HEK293 (cell line): Measurements from ENCODE around the gene STOML1.

Source experiments
- GLIS2 ChIP-seq: fragments of 450-650 bp; formaldehyde crosslinking; IDR thresholded peaks from 2 replicates; pipeline ENCODE4 v1.5.1; 2016; ENCODE audit warnings: missing biosample characterization, missing genetic modification characterization
- KLF16 ChIP-seq: fragments of 450-650 bp; formaldehyde crosslinking; IDR thresholded peaks from 2 replicates; pipeline ENCODE4 v1.5.1; 2017; ENCODE audit warnings: missing biosample characterization, missing genetic modification characterization
- ZNF121 ChIP-seq: fragments of 450-650 bp; formaldehyde crosslinking; IDR thresholded peaks from 2 replicates; pipeline ENCODE4 v1.5.1; 2016; ENCODE audit warnings: missing biosample characterization, missing genetic modification characterization
- ZNF140 ChIP-seq: fragments of 450-650 bp; formaldehyde crosslinking; IDR thresholded peaks from 2 replicates; pipeline ENCODE4 v1.5.1; 2016; ENCODE audit warnings: missing biosample characterization, missing genetic modification characterization
- ZNF157 ChIP-seq: fragments of 450-650 bp; formaldehyde crosslinking; IDR thresholded peaks from 2 replicates; pipeline ENCODE4 v1.5.1; 2016; ENCODE audit warnings: missing biosample characterization, missing genetic modification characterization
- ZNF23 ChIP-seq: fragments of 450-650 bp; formaldehyde crosslinking; IDR thresholded peaks from 2 replicates; pipeline ENCODE4 v1.5.1; 2016; ENCODE audit warnings: missing biosample characterization, missing genetic modification characterization, borderline replicate concordance
- ZNF248 ChIP-seq: fragments of 450-650 bp; formaldehyde crosslinking; IDR thresholded peaks from 2 replicates; pipeline ENCODE4 v1.5.1; 2017; ENCODE audit warnings: missing biosample characterization, missing genetic modification characterization
- ZNF366 ChIP-seq: fragments of 450-650 bp; formaldehyde crosslinking; conservative IDR thresholded peaks from 2 replicates; pipeline ENCODE4 v1.5.1; 2016; ENCODE audit warnings: missing biosample characterization, missing genetic modification characterization
- ZNF37A ChIP-seq: fragments of 450-650 bp; IDR thresholded peaks from 2 replicates; pipeline ENCODE4 v1.5.1; 2018; ENCODE audit warnings: missing biosample characterization, missing genetic modification characterization
- ZNF514 ChIP-seq: fragments of 450-650 bp; formaldehyde crosslinking; IDR thresholded peaks from 2 replicates; pipeline ENCODE4 v1.5.1; 2016; ENCODE audit warnings: missing biosample characterization, missing genetic modification characterization
- ZNF544 ChIP-seq: fragments of 450-650 bp; formaldehyde crosslinking; IDR thresholded peaks from 2 replicates; pipeline ENCODE4 v1.5.0; 2017; ENCODE audit warnings: missing biosample characterization, missing genetic modification characterization
- ZNF549 ChIP-seq: fragments of 450-650 bp; IDR thresholded peaks from 2 replicates; pipeline ENCODE4 v1.5.1; 2018; ENCODE audit warnings: missing biosample characterization, missing genetic modification characterization, mild to moderate bottlenecking, inconsistent platforms, moderate library complexity
- ZNF600 ChIP-seq: fragments of 450-650 bp; formaldehyde crosslinking; IDR thresholded peaks from 2 replicates; pipeline ENCODE4 v1.5.1; 2016; ENCODE audit warnings: missing biosample characterization, missing genetic modification characterization
- ZNF664 ChIP-seq: fragments of 450-650 bp; formaldehyde crosslinking; IDR thresholded peaks from 2 replicates; pipeline ENCODE4 v1.5.1; 2016; ENCODE audit warnings: missing biosample characterization, missing genetic modification characterization
- ZNF747 ChIP-seq: fragments of 450-650 bp; formaldehyde crosslinking; IDR thresholded peaks from 2 replicates; pipeline ENCODE4 v1.5.1; 2016; ENCODE audit warnings: missing biosample characterization, missing genetic modification characterization
- ZNF76 ChIP-seq: fragments of 450-650 bp; formaldehyde crosslinking; IDR thresholded peaks from 2 replicates; pipeline ENCODE4; 2016; ENCODE audit warnings: low read depth, missing biosample characterization, missing genetic modification characterization, borderline replicate concordance
- ZNF791 ChIP-seq: fragments of 450-650 bp; formaldehyde crosslinking; IDR thresholded peaks from 2 replicates; pipeline ENCODE4 v1.5.1; 2016; ENCODE audit warnings: missing biosample characterization, missing genetic modification characterization
- ZNF837 ChIP-seq: fragments of 450-650 bp; formaldehyde crosslinking; IDR thresholded peaks from 2 replicates; pipeline ENCODE4 v1.5.1; 2016; ENCODE audit warnings: missing biosample characterization, missing genetic modification characterization
- ZNF843 ChIP-seq: fragments of 450-650 bp; formaldehyde crosslinking; IDR thresholded peaks from 2 replicates; pipeline ENCODE4 v1.5.1; 2016; ENCODE audit warnings: missing biosample characterization, missing genetic modification characterization
- TF ChIP-seq, protein P1 (sequence below): fragments of 450-650 bp; formaldehyde crosslinking; IDR thresholded peaks from 2 replicates; pipeline ENCODE4 v1.5.1; 2016; ENCODE audit warnings: missing biosample characterization, missing genetic modification characterization
- TF ChIP-seq, protein P2 (sequence below): fragments of 450-650 bp; formaldehyde crosslinking; IDR thresholded peaks from 2 replicates; pipeline ENCODE4; 2016; ENCODE audit warnings: missing biosample characterization, missing genetic modification characterization
- TF ChIP-seq, protein P3 (sequence below): fragments of 450-650 bp; formaldehyde crosslinking; IDR thresholded peaks from 2 replicates; pipeline ENCODE4 v1.5.1; 2016; ENCODE audit warnings: missing biosample characterization, missing genetic modification characterization
- TF ChIP-seq, protein P4 (sequence below): fragments of 450-650 bp; formaldehyde crosslinking; IDR thresholded peaks from 2 replicates; pipeline ENCODE4 v1.5.1; 2016; ENCODE audit warnings: missing biosample characterization, missing genetic modification characterization
- TF ChIP-seq, protein P5 (sequence below): fragments of 450-650 bp; formaldehyde crosslinking; IDR thresholded peaks from 2 replicates; pipeline ENCODE4 v1.5.1; 2016; ENCODE audit warnings: missing biosample characterization, missing genetic modification characterization, borderline replicate concordance

STOML1 gene

DNA sequence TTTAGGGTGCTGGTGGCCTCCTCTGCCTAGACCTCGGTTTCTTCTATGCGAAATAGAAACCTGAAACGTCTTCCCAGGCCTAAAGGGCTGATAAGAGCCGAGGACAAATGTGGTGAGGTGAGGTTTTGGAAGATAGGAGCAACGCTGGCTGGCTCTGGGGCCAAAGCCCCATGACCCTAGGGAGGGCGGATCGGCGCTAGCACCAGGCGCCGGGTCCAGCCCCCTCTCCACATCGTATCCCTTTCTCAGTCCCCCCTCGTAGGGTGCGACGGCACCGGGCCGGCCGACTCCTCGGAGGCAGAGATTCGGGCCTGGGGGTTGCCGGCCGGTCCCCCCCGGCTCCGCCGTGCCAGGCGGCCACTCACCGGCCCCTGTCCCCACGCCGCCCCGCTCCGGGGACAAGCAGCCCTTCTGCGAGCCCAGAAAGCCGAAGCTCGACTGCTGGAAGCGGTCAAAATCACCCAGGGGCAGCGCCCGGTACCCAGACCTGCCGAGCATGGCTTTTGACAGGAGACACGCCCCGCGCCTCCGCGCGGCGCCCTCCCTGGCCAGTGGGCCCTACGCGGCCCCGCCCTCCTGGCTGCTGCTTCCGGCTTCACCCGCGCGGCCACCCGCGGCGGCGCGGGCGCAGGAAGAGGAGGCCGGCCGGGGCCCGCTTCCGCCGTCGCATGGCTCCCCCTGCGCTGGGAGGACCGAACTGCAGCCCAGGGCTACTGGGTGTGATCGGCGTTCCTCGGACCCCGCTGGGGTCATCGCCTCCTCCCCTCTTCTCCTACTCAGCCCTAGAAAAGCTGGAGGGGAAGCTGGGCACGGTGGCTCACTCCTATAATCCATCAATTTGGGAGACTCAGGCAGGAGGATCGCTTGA is at the start of gene STOML1 (continued):
- TF ChIP-seq, protein P1, sequence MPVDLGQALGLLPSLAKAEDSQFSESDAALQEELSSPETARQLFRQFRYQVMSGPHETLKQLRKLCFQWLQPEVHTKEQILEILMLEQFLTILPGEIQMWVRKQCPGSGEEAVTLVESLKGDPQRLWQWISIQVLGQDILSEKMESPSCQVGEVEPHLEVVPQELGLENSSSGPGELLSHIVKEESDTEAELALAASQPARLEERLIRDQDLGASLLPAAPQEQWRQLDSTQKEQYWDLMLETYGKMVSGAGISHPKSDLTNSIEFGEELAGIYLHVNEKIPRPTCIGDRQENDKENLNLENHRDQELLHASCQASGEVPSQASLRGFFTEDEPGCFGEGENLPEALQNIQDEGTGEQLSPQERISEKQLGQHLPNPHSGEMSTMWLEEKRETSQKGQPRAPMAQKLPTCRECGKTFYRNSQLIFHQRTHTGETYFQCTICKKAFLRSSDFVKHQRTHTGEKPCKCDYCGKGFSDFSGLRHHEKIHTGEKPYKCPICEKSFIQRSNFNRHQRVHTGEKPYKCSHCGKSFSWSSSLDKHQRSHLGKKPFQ (tag by site-specific recombination): peak; percentile 87; the same call in 1 of the 2 replicates
- TF ChIP-seq ZNF837 (tag by site-specific recombination) (no peak), ZNF843 (no peak), ZNF366 (no peak), ZNF121 (tag by site-specific recombination) (no peak), ZNF76 (tag by site-specific recombination) (peak; percentile 60; the same call in 1 of the 2 replicates), ZNF600 (tag by site-specific recombination) (no peak), ZNF37A (tag by site-specific recombination) (no peak; the same call in 1 of the 2 replicates), ZNF248 (tag by site-specific recombination) (no peak), ZNF157 (tag by site-specific recombination) (no peak), ZNF140 (no peak), ZNF514 (no peak), ZNF544 (tag by site-specific recombination) (no peak), ZNF549 (tag by site-specific recombination) (no peak), ZNF664 (no peak), KLF16 (tag by site-specific recombination) (peak; percentile 64; the same call in 1 of the 2 replicates), ZNF23 (tag by site-specific recombination) (no peak), ZNF791 (tag by site-specific recombination) (no peak), GLIS2 (tag by site-specific recombination) (peak; percentile 78), ZNF747 (tag by site-specific recombination) (no peak)
- TF ChIP-seq, protein P2, sequence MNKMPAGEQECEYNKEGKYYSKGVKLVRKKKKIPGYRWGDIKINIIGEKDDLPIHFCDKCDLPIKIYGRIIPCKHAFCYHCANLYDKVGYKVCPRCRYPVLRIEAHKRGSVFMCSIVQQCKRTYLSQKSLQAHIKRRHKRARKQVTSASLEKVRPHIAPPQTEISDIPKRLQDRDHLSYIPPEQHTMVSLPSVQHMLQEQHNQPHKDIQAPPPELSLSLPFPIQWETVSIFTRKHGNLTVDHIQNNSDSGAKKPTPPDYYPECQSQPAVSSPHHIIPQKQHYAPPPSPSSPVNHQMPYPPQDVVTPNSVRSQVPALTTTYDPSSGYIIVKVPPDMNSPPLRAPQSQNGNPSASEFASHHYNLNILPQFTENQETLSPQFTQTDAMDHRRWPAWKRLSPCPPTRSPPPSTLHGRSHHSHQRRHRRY (tag by site-specific recombination): no peak
- TF ChIP-seq, protein P3, sequence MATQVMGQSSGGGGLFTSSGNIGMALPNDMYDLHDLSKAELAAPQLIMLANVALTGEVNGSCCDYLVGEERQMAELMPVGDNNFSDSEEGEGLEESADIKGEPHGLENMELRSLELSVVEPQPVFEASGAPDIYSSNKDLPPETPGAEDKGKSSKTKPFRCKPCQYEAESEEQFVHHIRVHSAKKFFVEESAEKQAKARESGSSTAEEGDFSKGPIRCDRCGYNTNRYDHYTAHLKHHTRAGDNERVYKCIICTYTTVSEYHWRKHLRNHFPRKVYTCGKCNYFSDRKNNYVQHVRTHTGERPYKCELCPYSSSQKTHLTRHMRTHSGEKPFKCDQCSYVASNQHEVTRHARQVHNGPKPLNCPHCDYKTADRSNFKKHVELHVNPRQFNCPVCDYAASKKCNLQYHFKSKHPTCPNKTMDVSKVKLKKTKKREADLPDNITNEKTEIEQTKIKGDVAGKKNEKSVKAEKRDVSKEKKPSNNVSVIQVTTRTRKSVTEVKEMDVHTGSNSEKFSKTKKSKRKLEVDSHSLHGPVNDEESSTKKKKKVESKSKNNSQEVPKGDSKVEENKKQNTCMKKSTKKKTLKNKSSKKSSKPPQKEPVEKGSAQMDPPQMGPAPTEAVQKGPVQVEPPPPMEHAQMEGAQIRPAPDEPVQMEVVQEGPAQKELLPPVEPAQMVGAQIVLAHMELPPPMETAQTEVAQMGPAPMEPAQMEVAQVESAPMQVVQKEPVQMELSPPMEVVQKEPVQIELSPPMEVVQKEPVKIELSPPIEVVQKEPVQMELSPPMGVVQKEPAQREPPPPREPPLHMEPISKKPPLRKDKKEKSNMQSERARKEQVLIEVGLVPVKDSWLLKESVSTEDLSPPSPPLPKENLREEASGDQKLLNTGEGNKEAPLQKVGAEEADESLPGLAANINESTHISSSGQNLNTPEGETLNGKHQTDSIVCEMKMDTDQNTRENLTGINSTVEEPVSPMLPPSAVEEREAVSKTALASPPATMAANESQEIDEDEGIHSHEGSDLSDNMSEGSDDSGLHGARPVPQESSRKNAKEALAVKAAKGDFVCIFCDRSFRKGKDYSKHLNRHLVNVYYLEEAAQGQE (tag by site-specific recombination): no peak
- TF ChIP-seq, protein P4, sequence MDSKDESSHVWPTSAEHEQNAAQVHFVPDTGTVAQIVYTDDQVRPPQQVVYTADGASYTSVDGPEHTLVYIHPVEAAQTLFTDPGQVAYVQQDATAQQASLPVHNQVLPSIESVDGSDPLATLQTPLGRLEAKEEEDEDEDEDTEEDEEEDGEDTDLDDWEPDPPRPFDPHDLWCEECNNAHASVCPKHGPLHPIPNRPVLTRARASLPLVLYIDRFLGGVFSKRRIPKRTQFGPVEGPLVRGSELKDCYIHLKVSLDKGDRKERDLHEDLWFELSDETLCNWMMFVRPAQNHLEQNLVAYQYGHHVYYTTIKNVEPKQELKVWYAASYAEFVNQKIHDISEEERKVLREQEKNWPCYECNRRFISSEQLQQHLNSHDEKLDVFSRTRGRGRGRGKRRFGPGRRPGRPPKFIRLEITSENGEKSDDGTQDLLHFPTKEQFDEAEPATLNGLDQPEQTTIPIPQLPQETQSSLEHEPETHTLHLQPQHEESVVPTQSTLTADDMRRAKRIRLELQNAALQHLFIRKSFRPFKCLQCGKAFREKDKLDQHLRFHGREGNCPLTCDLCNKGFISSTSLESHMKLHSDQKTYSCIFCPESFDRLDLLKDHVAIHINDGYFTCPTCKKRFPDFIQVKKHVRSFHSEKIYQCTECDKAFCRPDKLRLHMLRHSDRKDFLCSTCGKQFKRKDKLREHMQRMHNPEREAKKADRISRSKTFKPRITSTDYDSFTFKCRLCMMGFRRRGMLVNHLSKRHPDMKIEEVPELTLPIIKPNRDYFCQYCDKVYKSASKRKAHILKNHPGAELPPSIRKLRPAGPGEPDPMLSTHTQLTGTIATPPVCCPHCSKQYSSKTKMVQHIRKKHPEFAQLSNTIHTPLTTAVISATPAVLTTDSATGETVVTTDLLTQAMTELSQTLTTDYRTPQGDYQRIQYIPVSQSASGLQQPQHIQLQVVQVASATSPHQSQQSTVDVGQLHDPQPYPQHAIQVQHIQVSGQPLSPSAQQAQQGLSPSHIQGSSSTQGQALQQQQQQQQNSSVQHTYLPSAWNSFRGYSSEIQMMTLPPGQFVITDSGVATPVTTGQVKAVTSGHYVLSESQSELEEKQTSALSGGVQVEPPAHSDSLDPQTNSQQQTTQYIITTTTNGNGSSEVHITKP: peak; percentile 33; the same call in 1 of the 2 replicates
- TF ChIP-seq, protein P5, sequence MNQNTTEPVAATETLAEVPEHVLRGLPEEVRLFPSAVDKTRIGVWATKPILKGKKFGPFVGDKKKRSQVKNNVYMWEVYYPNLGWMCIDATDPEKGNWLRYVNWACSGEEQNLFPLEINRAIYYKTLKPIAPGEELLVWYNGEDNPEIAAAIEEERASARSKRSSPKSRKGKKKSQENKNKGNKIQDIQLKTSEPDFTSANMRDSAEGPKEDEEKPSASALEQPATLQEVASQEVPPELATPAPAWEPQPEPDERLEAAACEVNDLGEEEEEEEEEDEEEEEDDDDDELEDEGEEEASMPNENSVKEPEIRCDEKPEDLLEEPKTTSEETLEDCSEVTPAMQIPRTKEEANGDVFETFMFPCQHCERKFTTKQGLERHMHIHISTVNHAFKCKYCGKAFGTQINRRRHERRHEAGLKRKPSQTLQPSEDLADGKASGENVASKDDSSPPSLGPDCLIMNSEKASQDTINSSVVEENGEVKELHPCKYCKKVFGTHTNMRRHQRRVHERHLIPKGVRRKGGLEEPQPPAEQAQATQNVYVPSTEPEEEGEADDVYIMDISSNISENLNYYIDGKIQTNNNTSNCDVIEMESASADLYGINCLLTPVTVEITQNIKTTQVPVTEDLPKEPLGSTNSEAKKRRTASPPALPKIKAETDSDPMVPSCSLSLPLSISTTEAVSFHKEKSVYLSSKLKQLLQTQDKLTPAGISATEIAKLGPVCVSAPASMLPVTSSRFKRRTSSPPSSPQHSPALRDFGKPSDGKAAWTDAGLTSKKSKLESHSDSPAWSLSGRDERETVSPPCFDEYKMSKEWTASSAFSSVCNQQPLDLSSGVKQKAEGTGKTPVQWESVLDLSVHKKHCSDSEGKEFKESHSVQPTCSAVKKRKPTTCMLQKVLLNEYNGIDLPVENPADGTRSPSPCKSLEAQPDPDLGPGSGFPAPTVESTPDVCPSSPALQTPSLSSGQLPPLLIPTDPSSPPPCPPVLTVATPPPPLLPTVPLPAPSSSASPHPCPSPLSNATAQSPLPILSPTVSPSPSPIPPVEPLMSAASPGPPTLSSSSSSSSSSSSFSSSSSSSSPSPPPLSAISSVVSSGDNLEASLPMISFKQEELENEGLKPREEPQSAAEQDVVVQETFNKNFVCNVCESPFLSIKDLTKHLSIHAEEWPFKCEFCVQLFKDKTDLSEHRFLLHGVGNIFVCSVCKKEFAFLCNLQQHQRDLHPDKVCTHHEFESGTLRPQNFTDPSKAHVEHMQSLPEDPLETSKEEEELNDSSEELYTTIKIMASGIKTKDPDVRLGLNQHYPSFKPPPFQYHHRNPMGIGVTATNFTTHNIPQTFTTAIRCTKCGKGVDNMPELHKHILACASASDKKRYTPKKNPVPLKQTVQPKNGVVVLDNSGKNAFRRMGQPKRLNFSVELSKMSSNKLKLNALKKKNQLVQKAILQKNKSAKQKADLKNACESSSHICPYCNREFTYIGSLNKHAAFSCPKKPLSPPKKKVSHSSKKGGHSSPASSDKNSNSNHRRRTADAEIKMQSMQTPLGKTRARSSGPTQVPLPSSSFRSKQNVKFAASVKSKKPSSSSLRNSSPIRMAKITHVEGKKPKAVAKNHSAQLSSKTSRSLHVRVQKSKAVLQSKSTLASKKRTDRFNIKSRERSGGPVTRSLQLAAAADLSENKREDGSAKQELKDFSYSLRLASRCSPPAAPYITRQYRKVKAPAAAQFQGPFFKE (tag by site-specific recombination): no peak
